HCT116 (cell line): Measurements from ENCODE around the gene BTNL9. TPM values are rescaled to one million over a fixed set of nuclear protein-coding genes. Genes with fewer than 3 reads are reported as not detected.

Source experiments
- ATAC-seq: fragments of 200-7000 bp; cut with Tn5 transposase; 2 replicates; pipeline ENCODE4 v1.9.1; 2020; ENCODE audit warnings: mild to moderate bottlenecking, moderate library complexity
- BruUV-seq: library from RNA; stranded (reverse); fragments of 400-500 nt; replicated peaks from 2 replicates; lab custom pipeline; 2021; lab: Mats Ljungman, UMichigan
- CTCF ChIA-PET: fragments of 300-600 bp; sonication (Branson Sonifier 250); formaldehyde crosslinking; loops from one replicate; lab custom pipeline; 2021; ENCODE audit warnings: antibody characterized with exemption; lab: Charles Lee
- POLR2A ChIA-PET: fragments of 300-600, 350-600 bp; sonication (Branson Sonifier 250); formaldehyde crosslinking; loops from one replicate; lab custom pipeline; 2021; ENCODE audit warnings: antibody characterized with exemption; lab: Charles Lee
- RAD21 ChIA-PET, 2 experiments: fragments of 300-600 bp; sonication (Branson Sonifier 250); formaldehyde crosslinking; loops; one replicate each; lab custom pipeline; 2023; ENCODE audit warnings: low total read pairs in 2 of 2; ENCODE audit not compliant: uncharacterized antibody in 2 of 2, unreplicated experiment in 2 of 2, low non-redundant PET in 1 of 2; lab: Charles Lee
- DNase-seq: peaks from one replicate; pipeline ENCODE4 v3.0.0-alpha.2; 2010; ENCODE audit warnings: low read depth, low spot score
- H2AFZ ChIP-seq: fragments of 200-600 bp; shearing (Covaris generic), sonication (generic); 2 replicates; pipeline ENCODE4 v1.6.1; 2017; ENCODE audit warnings: low read depth, mixed run types, mixed read lengths, antibody characterized with exemption, low read length; ENCODE audit not compliant: poor library complexity, severe bottlenecking
- H3K27ac ChIP-seq: 2 replicates; pipeline ENCODE4 v1.5.1; 2012; ENCODE audit warnings: low read depth, low read length
- H3K27me3 ChIP-seq: fragments of 200-600 bp; sonication (generic); 2 replicates; pipeline ENCODE4 v1.6.1; 2016; ENCODE audit warnings: mixed run types, low read length, mixed read lengths; ENCODE audit not compliant: insufficient read depth
- H3K36me3 ChIP-seq, 2 experiments: fragments of 200-500 bp in 1 of 2; fragments of 200-600 bp in 1 of 2; sonication (Bioruptor generic) in 1 of 2; sonication (generic) in 1 of 2; 2 replicates each; pipeline versions ENCODE4 v1.5.1 to v1.6.1; 2014 to 2016; ENCODE audit warnings: low read length in 2 of 2, inconsistent platforms in 1 of 2, mixed read lengths in 1 of 2, mixed run types in 1 of 2; ENCODE audit not compliant: insufficient read depth in 2 of 2, control insufficient read depth in 1 of 2
- H3K4me1 ChIP-seq, 2 experiments: fragments of 200-600 bp in 1 of 2; sonication (generic) in 1 of 2; 2 replicates each; pipeline versions ENCODE4 v1.5.1 to v1.6.1; 2012 to 2017; ENCODE audit warnings: low read length in 2 of 2, inconsistent platforms in 1 of 2, mild to moderate bottlenecking in 1 of 2, mixed read lengths in 1 of 2, mixed run types in 1 of 2, moderate library complexity in 1 of 2; ENCODE audit not compliant: insufficient read depth in 2 of 2, control insufficient read depth in 1 of 2
- H3K4me2 ChIP-seq: fragments of 200-600 bp; sonication (generic); 2 replicates; pipeline ENCODE4 v1.6.1; 2017; ENCODE audit warnings: mixed run types, low read length, mixed read lengths
- H3K4me3 ChIP-seq, 2 experiments: fragments of 200-600 bp in 1 of 2; sonication (generic) in 1 of 2; replicated peaks in 1 of 2; 2 replicates each; pipeline ENCODE4 v1.5.1; 2011 to 2016; ENCODE audit warnings: low read length in 2 of 2, control low read depth in 1 of 2, low read depth in 1 of 2, mild to moderate bottlenecking in 1 of 2, mixed read lengths in 1 of 2, mixed run types in 1 of 2
- H3K79me2 ChIP-seq: fragments of 200-600 bp; sonication (generic); 2 replicates; pipeline ENCODE4 v1.6.1; 2017; ENCODE audit warnings: mild to moderate bottlenecking, mixed run types, low read length, moderate library complexity, mixed read lengths; ENCODE audit not compliant: insufficient read depth
- H3K9ac ChIP-seq: fragments of 200-600 bp; sonication (generic); 2 replicates; pipeline ENCODE4 v1.6.1; 2016; ENCODE audit warnings: low read length, mixed read lengths
- H3K9me2 ChIP-seq: fragments of 200-600 bp; sonication (generic), shearing (Covaris generic); 2 replicates; pipeline ENCODE4 v1.6.1; 2017; ENCODE audit warnings: mixed run types, mild to moderate bottlenecking, moderate library complexity; ENCODE audit not compliant: insufficient read depth
- H3K9me3 ChIP-seq, 2 experiments: fragments of 200-500 bp in 1 of 2; fragments of 200-600 bp in 1 of 2; sonication (Bioruptor generic) in 1 of 2; sonication (generic) in 1 of 2; 2 replicates each; pipeline ENCODE4 v1.6.1; 2014 to 2017; ENCODE audit warnings: low read length in 2 of 2, mixed read lengths in 2 of 2, inconsistent platforms in 1 of 2, low read depth in 1 of 2, mild to moderate bottlenecking in 1 of 2, mixed run types in 1 of 2, moderate library complexity in 1 of 2; ENCODE audit not compliant: control insufficient read depth in 1 of 2, insufficient read depth in 1 of 2
- H4K20me1 ChIP-seq: fragments of 200-600 bp; sonication (generic), shearing (Covaris generic); 2 replicates; pipeline ENCODE4 v1.6.1; 2017; ENCODE audit warnings: mixed run types, mild to moderate bottlenecking, moderate library complexity; ENCODE audit not compliant: insufficient read depth
- ATF3 ChIP-seq: IDR thresholded peaks from 2 replicates; pipeline ENCODE4 v1.6.1; 2012
- CBX3 ChIP-seq: IDR thresholded peaks from 2 replicates; pipeline ENCODE4 v1.6.1; 2012; ENCODE audit warnings: low read depth
- CEBPB ChIP-seq: IDR thresholded peaks from 2 replicates; pipeline ENCODE4 v1.6.1; 2012; ENCODE audit warnings: low read depth
- CTCF ChIP-seq, 3 experiments: fragments of 200-600 bp in 1 of 3; sonication (generic) in 1 of 3; IDR thresholded peaks in 2 of 3; conservative IDR thresholded peaks in 1 of 3; 2 replicates each; pipeline ENCODE4 v1.5.1; 2012 to 2017; ENCODE audit warnings: low read depth in 2 of 3, low read length in 2 of 3, antibody characterized with exemption in 1 of 3, borderline replicate concordance in 1 of 3, control low read depth in 1 of 3, mild to moderate bottlenecking in 1 of 3, mixed read lengths in 1 of 3, mixed run types in 1 of 3, moderate library complexity in 1 of 3; ENCODE audit not compliant: insufficient read depth in 1 of 3
- ELF1 ChIP-seq: IDR thresholded peaks from 2 replicates; pipeline ENCODE4 v1.6.1; 2012; ENCODE audit warnings: low read depth, borderline replicate concordance
- EZH2 ChIP-seq: fragments of 200-600 bp; sonication (generic); IDR thresholded peaks from 2 replicates; pipeline ENCODE4 v1.6.1; 2017; ENCODE audit warnings: antibody characterized with exemption, mixed run types
- EZH2phosphoT487 ChIP-seq: fragments of 200-600 bp; IDR thresholded peaks from 2 replicates; pipeline ENCODE4 v1.6.1; 2018; ENCODE audit warnings: antibody characterized with exemption, borderline replicate concordance
- FOSL1 ChIP-seq: IDR thresholded peaks from 2 replicates; pipeline ENCODE4 v1.6.1; 2012; ENCODE audit warnings: low read depth
- JUND ChIP-seq: IDR thresholded peaks from 2 replicates; pipeline ENCODE4 v1.6.1; 2012
- POLR2A ChIP-seq: IDR thresholded peaks from 2 replicates; pipeline ENCODE4 v1.7.0; 2011; ENCODE audit warnings: borderline replicate concordance; ENCODE audit not compliant: insufficient read depth, insufficient read length; ENCODE audit errors: extremely low read depth
- POLR2AphosphoS5 ChIP-seq: IDR thresholded peaks from 2 replicates; pipeline ENCODE4 v1.6.1; 2011; ENCODE audit warnings: mild to moderate bottlenecking, low read depth, low read length, moderate library complexity
- RAD21 ChIP-seq: IDR thresholded peaks from 2 replicates; pipeline ENCODE4 v1.6.1; 2012; ENCODE audit warnings: low read depth, mild to moderate bottlenecking
- SP1 ChIP-seq: IDR thresholded peaks from 2 replicates; pipeline ENCODE4 v1.6.1; 2012; ENCODE audit warnings: low read depth
- SRF ChIP-seq: IDR thresholded peaks from 2 replicates; pipeline ENCODE4 v1.6.1; 2012; ENCODE audit warnings: low read depth
- TCF7L2 ChIP-seq: IDR thresholded peaks from 2 replicates; pipeline ENCODE4 v1.7.0; 2011; ENCODE audit warnings: borderline replicate concordance, inconsistent platforms; ENCODE audit not compliant: insufficient read depth, insufficient read length; ENCODE audit errors: extremely low read depth
- YY1 ChIP-seq: IDR thresholded peaks from 2 replicates; pipeline ENCODE4 v1.6.1; 2011; ENCODE audit warnings: low read length, low read depth, moderate library complexity, mild to moderate bottlenecking; ENCODE audit not compliant: insufficient replicate concordance; ENCODE audit errors: extremely low read depth
- ZFX ChIP-seq: fragments of 450-650 bp; IDR thresholded peaks from 2 replicates; pipeline ENCODE4 v1.6.1; 2017
- ZNF274 ChIP-seq: fragments of 200-500 bp; sonication (Bioruptor generic); IDR thresholded peaks from 2 replicates; pipeline ENCODE4 v1.6.1; 2014; ENCODE audit warnings: mild to moderate bottlenecking, low read depth, low read length, inconsistent platforms
- intact Hi-C: fragments of 100-400 bp; cut with micrococcal nuclease; formaldehyde crosslinking; loops from 2 replicates; pipeline ENCODE4 v1.10.0; 2022
- total RNA-seq: library from RNA; stranded (reverse); gene quantifications from one replicate; pipeline ENCODE4 v1.2.1, GENCODE V29; 2021; ENCODE audit not compliant: unreplicated experiment
- TF ChIP-seq, protein P1 (sequence below): IDR thresholded peaks from 2 replicates; pipeline ENCODE4 v1.6.1; 2011; ENCODE audit warnings: mild to moderate bottlenecking, low read length, moderate library complexity; ENCODE audit not compliant: insufficient replicate concordance; ENCODE audit errors: extremely low read depth
- TF ChIP-seq, protein P2 (sequence below): IDR thresholded peaks from 2 replicates; pipeline ENCODE4 v1.6.1; 2012; ENCODE audit warnings: low read depth

BTNL9 gene
- total RNA-seq, 1 experiment from 2014 or later, result 11.7 TPM

DNA sequence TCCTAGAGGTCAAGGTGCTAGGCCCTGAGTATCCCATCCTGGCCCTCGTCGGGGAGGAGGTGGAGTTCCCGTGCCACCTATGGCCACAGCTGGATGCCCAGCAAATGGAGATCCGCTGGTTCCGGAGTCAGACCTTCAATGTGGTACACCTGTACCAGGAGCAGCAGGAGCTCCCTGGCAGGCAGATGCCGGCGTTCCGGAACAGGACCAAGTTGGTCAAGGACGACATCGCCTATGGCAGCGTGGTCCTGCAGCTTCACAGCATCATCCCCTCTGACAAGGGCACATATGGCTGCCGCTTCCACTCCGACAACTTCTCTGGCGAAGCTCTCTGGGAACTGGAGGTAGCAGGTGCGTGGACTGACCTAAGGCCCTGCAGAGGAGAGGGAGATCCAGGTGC, 7.9 kb downstream of the BTNL9 start:
- ChIA-PET CTCF (no interaction called here), POLR2A (interaction anchor here (1.3 kb wide), 1 partner anchor 20 kb away, joined by 4 read pairs; no protein-coding TSS in a partner anchor), RAD21 (no interaction called here)
- DNase-seq (no peak), ATAC-seq (no peak)
- H2AFZ ChIP-seq, result no peak overlapping the region
- no peaks in the 10 kb centered on the region for H3K9me2 ChIP-seq
- peaks cover 16% of the 10 kb centered on the region; the same call in 1 of the 2 replicates for H3K27me3 ChIP-seq
- H3K9ac ChIP-seq, result no peak overlapping the region
- H3K79me2 ChIP-seq, result no peaks in the 10 kb centered on the region
- H3K4me2 ChIP-seq, result no peak overlapping the region
- intact Hi-C loops, result loop anchor here (2.0 to 10.0 kb wide), 2 partner anchors 19 to 107 kb away; no protein-coding TSS in a partner anchor
- H4K20me1 ChIP-seq, result no peaks in the 10 kb centered on the region
- no peaks in the 10 kb centered on the region for H3K36me3 ChIP-seq
- TF ChIP-seq CTCF (IDR thresholded peaks at IDR 0.05 in 2 of 3, conservative IDR thresholded peaks at IDR 0.05 in 1 of 3; ENCODE audit: borderline replicate concordance in 1 of 3, insufficient read depth in 1 of 3, low read depth in 2 of 3, low read length in 2 of 3) (no peak), SP1 (no peak), FOSL1 (no peak), ZNF274 (no peak), ZFX (no peak), CEBPB (no peak), TCF7L2 (no peak), ELF1 (no peak), YY1 (no peak), ATF3 (no peak), CBX3 (no peak), SRF (no peak), POLR2A (no peak), EZH2 (no peak), EZH2phosphoT487 (no peak), JUND (no peak), POLR2AphosphoS5 (no peak), RAD21 (no peak)
- TF ChIP-seq, protein P1, sequence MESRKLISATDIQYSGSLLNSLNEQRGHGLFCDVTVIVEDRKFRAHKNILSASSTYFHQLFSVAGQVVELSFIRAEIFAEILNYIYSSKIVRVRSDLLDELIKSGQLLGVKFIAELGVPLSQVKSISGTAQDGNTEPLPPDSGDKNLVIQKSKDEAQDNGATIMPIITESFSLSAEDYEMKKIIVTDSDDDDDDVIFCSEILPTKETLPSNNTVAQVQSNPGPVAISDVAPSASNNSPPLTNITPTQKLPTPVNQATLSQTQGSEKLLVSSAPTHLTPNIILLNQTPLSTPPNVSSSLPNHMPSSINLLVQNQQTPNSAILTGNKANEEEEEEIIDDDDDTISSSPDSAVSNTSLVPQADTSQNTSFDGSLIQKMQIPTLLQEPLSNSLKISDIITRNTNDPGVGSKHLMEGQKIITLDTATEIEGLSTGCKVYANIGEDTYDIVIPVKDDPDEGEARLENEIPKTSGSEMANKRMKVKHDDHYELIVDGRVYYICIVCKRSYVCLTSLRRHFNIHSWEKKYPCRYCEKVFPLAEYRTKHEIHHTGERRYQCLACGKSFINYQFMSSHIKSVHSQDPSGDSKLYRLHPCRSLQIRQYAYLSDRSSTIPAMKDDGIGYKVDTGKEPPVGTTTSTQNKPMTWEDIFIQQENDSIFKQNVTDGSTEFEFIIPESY, result no peak
- TF ChIP-seq, protein P2, sequence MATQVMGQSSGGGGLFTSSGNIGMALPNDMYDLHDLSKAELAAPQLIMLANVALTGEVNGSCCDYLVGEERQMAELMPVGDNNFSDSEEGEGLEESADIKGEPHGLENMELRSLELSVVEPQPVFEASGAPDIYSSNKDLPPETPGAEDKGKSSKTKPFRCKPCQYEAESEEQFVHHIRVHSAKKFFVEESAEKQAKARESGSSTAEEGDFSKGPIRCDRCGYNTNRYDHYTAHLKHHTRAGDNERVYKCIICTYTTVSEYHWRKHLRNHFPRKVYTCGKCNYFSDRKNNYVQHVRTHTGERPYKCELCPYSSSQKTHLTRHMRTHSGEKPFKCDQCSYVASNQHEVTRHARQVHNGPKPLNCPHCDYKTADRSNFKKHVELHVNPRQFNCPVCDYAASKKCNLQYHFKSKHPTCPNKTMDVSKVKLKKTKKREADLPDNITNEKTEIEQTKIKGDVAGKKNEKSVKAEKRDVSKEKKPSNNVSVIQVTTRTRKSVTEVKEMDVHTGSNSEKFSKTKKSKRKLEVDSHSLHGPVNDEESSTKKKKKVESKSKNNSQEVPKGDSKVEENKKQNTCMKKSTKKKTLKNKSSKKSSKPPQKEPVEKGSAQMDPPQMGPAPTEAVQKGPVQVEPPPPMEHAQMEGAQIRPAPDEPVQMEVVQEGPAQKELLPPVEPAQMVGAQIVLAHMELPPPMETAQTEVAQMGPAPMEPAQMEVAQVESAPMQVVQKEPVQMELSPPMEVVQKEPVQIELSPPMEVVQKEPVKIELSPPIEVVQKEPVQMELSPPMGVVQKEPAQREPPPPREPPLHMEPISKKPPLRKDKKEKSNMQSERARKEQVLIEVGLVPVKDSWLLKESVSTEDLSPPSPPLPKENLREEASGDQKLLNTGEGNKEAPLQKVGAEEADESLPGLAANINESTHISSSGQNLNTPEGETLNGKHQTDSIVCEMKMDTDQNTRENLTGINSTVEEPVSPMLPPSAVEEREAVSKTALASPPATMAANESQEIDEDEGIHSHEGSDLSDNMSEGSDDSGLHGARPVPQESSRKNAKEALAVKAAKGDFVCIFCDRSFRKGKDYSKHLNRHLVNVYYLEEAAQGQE, result no peak
- no TSS peak for BruUV-seq
- no peak overlapping the region for H3K27ac ChIP-seq
- H3K9me3 ChIP-seq, result no peaks in the 10 kb centered on the region
- peaks cover 3 to 5% of the 10 kb centered on the region in 2 experiments; a peak in 3 of 4 replicates for H3K4me1 ChIP-seq
- no peak overlapping the region for H3K4me3 ChIP-seq
